HepG2 (cell line): ENCODE measurements around the gene HYAL2. TPM values are rescaled to one million over a fixed set of nuclear protein-coding genes. Genes with fewer than 3 reads are reported as not detected.

ENCODE experiments used
- CBX1 ChIP-seq: IDR thresholded peaks from one replicate; pipeline ENCODE4 v1.6.1; 2016; ENCODE audit warnings: antibody characterized with exemption, low read depth
- CENPT ChIP-seq: sonication (generic); formaldehyde crosslinking; IDR thresholded peaks from 2 replicates; pipeline ENCODE4 v1.8.0; 2022; ENCODE audit warnings: low read depth, mild to moderate bottlenecking, moderate library complexity, missing genetic modification reagents
- EED ChIP-seq: sonication (generic); formaldehyde crosslinking; IDR thresholded peaks from 2 replicates; pipeline ENCODE4 v1.5.0; 2020; ENCODE audit warnings: mild to moderate bottlenecking, missing genetic modification reagents
- GLI4 ChIP-seq: sonication (generic); formaldehyde crosslinking; IDR thresholded peaks from 2 replicates; pipeline ENCODE4 v1.5.1; 2020; ENCODE audit warnings: missing genetic modification reagents, mild to moderate bottlenecking, moderate library complexity, borderline replicate concordance
- NFYB ChIP-seq: sonication (generic); formaldehyde crosslinking; IDR thresholded peaks from 2 replicates; pipeline ENCODE4 v1.4.0; 2020; ENCODE audit warnings: missing genetic modification reagents
- TRIM24 ChIP-seq: sonication (generic); formaldehyde crosslinking; IDR thresholded peaks from 2 replicates; pipeline ENCODE4 v1.8.0; 2022; ENCODE audit warnings: mild to moderate bottlenecking, missing genetic modification reagents
- ZBTB7A ChIP-seq: sonication (generic); formaldehyde crosslinking; IDR thresholded peaks from 2 replicates; pipeline ENCODE4 v1.8.0; 2022; ENCODE audit warnings: mild to moderate bottlenecking, missing genetic modification reagents
- ZMYM3 ChIP-seq: sonication (generic); formaldehyde crosslinking; IDR thresholded peaks from 2 replicates; pipeline ENCODE4 v1.5.1; 2020; ENCODE audit warnings: mild to moderate bottlenecking, missing genetic modification reagents
- ZNF224 ChIP-seq: sonication (generic); formaldehyde crosslinking; IDR thresholded peaks from 2 replicates; pipeline ENCODE4 v1.5.0; 2020; ENCODE audit warnings: mild to moderate bottlenecking, missing genetic modification reagents
- ZNF430 ChIP-seq: sonication (generic); formaldehyde crosslinking; IDR thresholded peaks from 2 replicates; pipeline ENCODE4 v1.9.0; 2021; ENCODE audit warnings: mild to moderate bottlenecking, missing genetic modification reagents
- ZNF652 ChIP-seq: IDR thresholded peaks from 2 replicates; pipeline ENCODE4 v1.6.1; 2016; ENCODE audit warnings: low read depth, borderline replicate concordance
- polyA plus RNA-seq, 8 experiments: library from polyadenylated mRNA; depleted of rRNA in 3 of 8; stranded (reverse) in 7 of 8; unstranded in 1 of 8; fragments of >200 nt; fragmentation: Illumina TruSeq in 4 of 8; extraction: Trizol in 4 of 8; gene quantifications; 2 replicates each; pipeline versions ENCODE4 v1.2.1 to v1.2.3, GENCODE V29; 2011 to 2016; ENCODE audit warnings: low read depth in 4 of 8, missing spikeins in 1 of 8, mixed read lengths in 1 of 8; ENCODE audit not compliant: insufficient read depth in 1 of 8
- total RNA-seq, 5 experiments: library from RNA; depleted of rRNA; stranded (reverse); fragments of >200 nt; fragmentation: Illumina TruSeq; extraction: Trizol; gene quantifications; 2 replicates each; pipeline ENCODE4 v1.2.3, GENCODE V29; 2016; ENCODE audit warnings: low read depth in 1 of 5
- TF ChIP-seq, protein P1 (sequence below), 2 experiments: fragments of 450-650 bp in 1 of 2; sonication (generic) in 1 of 2; formaldehyde crosslinking in 1 of 2; IDR thresholded peaks; 2 replicates each; pipeline versions ENCODE4 v1.6.1 to v1.8.0; 2016 to 2022; ENCODE audit warnings: antibody characterized with exemption in 1 of 2, mild to moderate bottlenecking in 1 of 2, missing genetic modification reagents in 1 of 2
- TF ChIP-seq, protein P2 (sequence below): sonication (generic); formaldehyde crosslinking; IDR thresholded peaks from 2 replicates; pipeline ENCODE4 v1.4.0; 2020; ENCODE audit warnings: mild to moderate bottlenecking, low read depth, missing genetic modification reagents
- TF ChIP-seq, protein P3 (sequence below): sonication (generic); formaldehyde crosslinking; IDR thresholded peaks from 2 replicates; pipeline ENCODE4 v1.4.0; 2020; ENCODE audit warnings: mild to moderate bottlenecking, missing genetic modification reagents
- TF ChIP-seq, protein P4 (sequence below): sonication (generic); formaldehyde crosslinking; IDR thresholded peaks from 2 replicates; pipeline ENCODE4 v1.5.0; 2020; ENCODE audit warnings: missing genetic modification reagents
- TF ChIP-seq, protein P5 (sequence below): sonication (generic); formaldehyde crosslinking; IDR thresholded peaks from 2 replicates; pipeline ENCODE4 v1.5.0; 2020; ENCODE audit warnings: missing genetic modification reagents

The HYAL2 gene
- total and polyA plus RNA-seq, 2 of the 13 experiments (the other 11 are each of a cell fraction or from before 2014, with no cell fraction given) = 76.2 to 102 TPM

DNA sequence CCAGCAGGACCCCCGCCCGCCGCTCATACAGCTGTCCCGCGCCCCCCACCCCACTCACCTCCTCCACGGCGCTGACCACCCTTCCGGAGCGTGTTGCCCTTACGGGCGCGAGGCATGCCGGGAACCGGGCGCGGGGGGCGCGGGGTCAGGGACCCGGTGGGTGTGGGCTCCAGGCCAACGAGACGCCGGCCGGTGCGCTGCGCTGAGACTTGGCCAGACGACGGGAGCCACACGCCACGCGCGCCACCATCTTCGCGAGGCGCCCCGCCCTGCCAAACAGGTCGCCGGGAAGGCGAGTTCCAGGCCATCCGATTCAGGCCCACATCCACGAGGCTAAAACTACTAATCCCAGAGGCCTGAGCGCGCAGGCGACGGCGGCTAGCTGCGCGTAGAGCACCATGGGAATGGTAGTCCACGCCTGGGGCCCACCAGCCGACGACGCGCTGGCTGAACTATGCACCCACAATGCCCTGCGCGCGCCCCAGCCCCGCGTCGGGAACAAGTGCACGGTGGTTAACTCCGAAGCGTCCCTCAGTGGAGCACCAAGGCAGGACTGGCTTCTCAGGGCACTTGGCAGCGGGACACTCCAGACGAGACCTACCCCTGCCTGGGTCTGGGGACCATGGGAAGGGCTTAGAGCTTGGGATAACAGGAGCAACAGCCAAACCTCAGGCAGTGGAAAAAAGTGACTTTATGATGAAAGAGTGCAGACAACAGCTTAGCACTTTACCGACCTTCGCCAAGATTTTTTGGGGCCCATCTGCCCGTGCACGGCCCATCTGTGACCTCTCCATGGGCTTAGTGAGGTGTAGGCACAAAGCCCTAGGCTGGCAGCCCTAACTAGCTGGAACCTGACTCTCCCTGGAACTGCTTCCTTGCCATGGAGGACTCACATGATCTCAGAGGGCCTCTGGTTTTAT is 30.1 kb downstream of the HYAL2 start, which contains the start of gene IFRD2 (continued):
- TF ChIP-seq, protein P1, sequence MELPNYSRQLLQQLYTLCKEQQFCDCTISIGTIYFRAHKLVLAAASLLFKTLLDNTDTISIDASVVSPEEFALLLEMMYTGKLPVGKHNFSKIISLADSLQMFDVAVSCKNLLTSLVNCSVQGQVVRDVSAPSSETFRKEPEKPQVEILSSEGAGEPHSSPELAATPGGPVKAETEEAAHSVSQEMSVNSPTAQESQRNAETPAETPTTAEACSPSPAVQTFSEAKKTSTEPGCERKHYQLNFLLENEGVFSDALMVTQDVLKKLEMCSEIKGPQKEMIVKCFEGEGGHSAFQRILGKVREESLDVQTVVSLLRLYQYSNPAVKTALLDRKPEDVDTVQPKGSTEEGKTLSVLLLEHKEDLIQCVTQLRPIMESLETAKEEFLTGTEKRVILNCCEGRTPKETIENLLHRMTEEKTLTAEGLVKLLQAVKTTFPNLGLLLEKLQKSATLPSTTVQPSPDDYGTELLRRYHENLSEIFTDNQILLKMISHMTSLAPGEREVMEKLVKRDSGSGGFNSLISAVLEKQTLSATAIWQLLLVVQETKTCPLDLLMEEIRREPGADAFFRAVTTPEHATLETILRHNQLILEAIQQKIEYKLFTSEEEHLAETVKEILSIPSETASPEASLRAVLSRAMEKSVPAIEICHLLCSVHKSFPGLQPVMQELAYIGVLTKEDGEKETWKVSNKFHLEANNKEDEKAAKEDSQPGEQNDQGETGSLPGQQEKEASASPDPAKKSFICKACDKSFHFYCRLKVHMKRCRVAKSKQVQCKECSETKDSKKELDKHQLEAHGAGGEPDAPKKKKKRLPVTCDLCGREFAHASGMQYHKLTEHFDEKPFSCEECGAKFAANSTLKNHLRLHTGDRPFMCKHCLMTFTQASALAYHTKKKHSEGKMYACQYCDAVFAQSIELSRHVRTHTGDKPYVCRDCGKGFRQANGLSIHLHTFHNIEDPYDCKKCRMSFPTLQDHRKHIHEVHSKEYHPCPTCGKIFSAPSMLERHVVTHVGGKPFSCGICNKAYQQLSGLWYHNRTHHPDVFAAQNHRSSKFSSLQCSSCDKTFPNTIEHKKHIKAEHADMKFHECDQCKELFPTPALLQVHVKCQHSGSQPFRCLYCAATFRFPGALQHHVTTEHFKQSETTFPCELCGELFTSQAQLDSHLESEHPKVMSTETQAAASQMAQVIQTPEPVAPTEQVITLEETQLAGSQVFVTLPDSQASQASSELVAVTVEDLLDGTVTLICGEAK (IDR thresholded peaks at IDR 0.05) = no peak
- TF ChIP-seq, protein P1 (CRISPR knock-in tag; IDR thresholded peaks at IDR 0.05) = no peak; the same call in 1 of the 2 replicates
- TF ChIP-seq, protein P2, sequence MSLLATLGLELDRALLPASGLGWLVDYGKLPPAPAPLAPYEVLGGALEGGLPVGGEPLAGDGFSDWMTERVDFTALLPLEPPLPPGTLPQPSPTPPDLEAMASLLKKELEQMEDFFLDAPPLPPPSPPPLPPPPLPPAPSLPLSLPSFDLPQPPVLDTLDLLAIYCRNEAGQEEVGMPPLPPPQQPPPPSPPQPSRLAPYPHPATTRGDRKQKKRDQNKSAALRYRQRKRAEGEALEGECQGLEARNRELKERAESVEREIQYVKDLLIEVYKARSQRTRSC (CRISPR knock-in tag) = no peak
- TF ChIP-seq ZMYM3 (CRISPR knock-in tag) (no peak; the same call in 1 of the 2 replicates), NFYB (CRISPR knock-in tag) (peak; percentile 57), ZBTB7A (CRISPR knock-in tag) (peak; percentile 61; the same call in 1 of the 2 replicates), ZNF224 (CRISPR knock-in tag) (peak; percentile 29; the same call in 1 of the 2 replicates), TRIM24 (CRISPR knock-in tag) (no peak), CENPT (CRISPR knock-in tag) (no peak), GLI4 (CRISPR knock-in tag) (no peak), EED (CRISPR knock-in tag) (peak; percentile 29; the same call in 1 of the 2 replicates), ZNF430 (CRISPR knock-in tag) (no peak), CBX1 (no peak), ZNF652 (CRISPR knock-in tag) (peak; percentile 89)
- TF ChIP-seq, protein P3, sequence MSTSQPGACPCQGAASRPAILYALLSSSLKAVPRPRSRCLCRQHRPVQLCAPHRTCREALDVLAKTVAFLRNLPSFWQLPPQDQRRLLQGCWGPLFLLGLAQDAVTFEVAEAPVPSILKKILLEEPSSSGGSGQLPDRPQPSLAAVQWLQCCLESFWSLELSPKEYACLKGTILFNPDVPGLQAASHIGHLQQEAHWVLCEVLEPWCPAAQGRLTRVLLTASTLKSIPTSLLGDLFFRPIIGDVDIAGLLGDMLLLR (CRISPR knock-in tag) = no peak
- TF ChIP-seq, protein P4, sequence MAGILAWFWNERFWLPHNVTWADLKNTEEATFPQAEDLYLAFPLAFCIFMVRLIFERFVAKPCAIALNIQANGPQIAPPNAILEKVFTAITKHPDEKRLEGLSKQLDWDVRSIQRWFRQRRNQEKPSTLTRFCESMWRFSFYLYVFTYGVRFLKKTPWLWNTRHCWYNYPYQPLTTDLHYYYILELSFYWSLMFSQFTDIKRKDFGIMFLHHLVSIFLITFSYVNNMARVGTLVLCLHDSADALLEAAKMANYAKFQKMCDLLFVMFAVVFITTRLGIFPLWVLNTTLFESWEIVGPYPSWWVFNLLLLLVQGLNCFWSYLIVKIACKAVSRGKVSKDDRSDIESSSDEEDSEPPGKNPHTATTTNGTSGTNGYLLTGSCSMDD (CRISPR knock-in tag) = no peak
- TF ChIP-seq, protein P5, sequence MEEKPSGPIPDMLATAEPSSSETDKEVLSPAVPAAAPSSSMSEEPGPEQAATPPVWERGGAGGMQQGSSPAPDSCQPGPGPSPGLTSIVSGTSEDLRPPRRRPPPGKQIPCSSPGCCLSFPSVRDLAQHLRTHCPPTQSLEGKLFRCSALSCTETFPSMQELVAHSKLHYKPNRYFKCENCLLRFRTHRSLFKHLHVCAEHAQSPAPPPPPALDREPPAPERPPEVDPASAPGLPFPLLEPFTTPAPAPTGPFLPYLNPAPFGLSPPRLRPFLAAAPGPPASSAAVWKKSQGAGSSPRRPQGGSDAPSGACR (CRISPR knock-in tag) = no peak
